HG02943 (cell line): Measurements from ENCODE around the gene IFNA14.
A peak's percentile ranks its signal among the peaks of the same experiment; 100 is the strongest.
"Not testable (repeated sequence)": the region's sequence is repeated elsewhere in the genome, so short reads cannot be mapped to it uniquely, and the experiment has no call there.

ENCODE experiments used
- ATAC-seq: cut with Tn5 transposase; IDR thresholded peaks from one replicate; pipeline ENCODE4 v1.9.1; 2021; ENCODE audit warnings: mild to moderate bottlenecking, low read depth, moderate library complexity; ENCODE audit not compliant: unreplicated experiment

Gene IFNA14

DNA sequence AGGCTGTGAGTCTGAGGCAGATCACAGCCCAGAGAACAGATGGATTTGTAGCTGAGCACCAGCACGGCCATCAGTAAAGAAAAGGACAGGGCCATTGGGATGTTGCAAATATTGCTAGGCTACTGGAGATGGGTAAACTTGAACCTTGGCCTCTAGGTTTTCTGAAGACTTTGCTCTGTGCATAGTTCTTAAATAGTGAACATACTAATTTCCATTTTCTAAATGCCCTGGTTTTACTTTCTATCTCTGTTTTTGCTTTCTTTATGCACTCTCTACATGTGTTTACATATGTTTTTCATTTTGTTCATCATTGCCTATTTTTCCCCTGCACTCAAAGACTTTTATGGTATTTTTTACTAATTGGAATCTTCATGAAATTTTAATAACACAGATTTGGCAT, 22.6 kb downstream of the IFNA14 start, which contains the start of gene IFNA16:
Gene IFNA16, minus strand, starts transcription at position 101 of the 400 bp plus-strand sequence. Its CDS starts 6 bp downstream, at position 95.
- not testable (repeated sequence) for ATAC-seq

- peak; percentile 75 for ATAC-seq
These were observed 26.1 kb downstream of the IFNA14 start for GRCh38 chr9:21213411-21214326.

DNA sequence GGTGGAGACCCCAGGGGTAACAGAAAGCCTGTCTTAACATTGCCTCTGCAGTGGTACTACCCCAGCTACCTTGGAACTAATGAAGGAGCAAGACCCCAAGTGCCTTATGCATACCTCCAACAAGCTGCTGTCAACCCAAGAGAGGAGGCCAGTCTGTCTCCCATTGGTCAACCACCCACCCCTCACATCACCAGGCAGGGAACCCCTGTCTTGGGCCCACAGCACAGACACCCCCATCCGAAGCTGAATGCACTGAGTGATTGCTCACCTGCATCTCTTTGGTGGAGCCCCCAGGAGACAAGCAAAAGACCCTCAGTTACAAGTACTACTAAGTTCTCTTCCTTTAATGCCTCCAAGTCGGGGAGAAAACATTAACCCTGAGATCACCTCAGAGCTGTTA, 27.6 kb downstream of the IFNA14 start:
- not testable (repeated sequence) for ATAC-seq

- not testable (repeated sequence) for ATAC-seq
These were observed 29.0 kb downstream of the IFNA14 start for GRCh38 chr9:21210782-21211181.

DNA sequence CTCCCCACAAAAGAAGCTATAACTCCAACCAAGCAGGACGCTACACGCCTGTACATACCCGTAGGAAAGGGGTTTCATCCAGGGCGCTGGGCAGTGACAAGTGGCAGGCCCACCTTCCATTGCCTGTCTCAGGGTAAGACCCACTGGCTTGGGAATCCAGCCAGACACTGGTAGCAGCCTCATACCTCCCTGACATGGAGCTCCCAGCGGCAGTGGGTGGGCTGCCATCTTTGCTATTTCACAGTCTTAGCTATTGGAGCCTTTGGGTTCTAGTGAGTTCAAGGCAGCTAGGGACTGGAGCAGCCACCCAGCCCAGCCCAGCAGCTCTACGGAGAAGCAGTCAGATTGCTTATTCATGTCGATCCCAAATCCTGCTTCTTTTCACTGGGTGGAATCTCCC, 29.5 kb downstream of the IFNA14 start:
- ATAC-seq, result no peak

- ATAC-seq, result not testable (repeated sequence)
These were observed 32.8 kb downstream of the IFNA14 start, which contains the start of gene IFNA10 for GRCh38 chr9:21207043-21207442. IFNA10 (minus strand) TSS chr9:21207143; CDS start chr9:21207097, 46 bp downstream.

- no peak for ATAC-seq
These were observed 34.6 kb downstream of the IFNA14 start for GRCh38 chr9:21205204-21205603.

GRCh38 chr9:21202105-21202504, 37.7 kb downstream of the IFNA14 start, which contains the start of gene IFNA7:
IFNA7 (minus strand) TSS chr9:21202205; CDS start chr9:21202165, 40 bp downstream.
- not testable (repeated sequence) for ATAC-seq

DNA sequence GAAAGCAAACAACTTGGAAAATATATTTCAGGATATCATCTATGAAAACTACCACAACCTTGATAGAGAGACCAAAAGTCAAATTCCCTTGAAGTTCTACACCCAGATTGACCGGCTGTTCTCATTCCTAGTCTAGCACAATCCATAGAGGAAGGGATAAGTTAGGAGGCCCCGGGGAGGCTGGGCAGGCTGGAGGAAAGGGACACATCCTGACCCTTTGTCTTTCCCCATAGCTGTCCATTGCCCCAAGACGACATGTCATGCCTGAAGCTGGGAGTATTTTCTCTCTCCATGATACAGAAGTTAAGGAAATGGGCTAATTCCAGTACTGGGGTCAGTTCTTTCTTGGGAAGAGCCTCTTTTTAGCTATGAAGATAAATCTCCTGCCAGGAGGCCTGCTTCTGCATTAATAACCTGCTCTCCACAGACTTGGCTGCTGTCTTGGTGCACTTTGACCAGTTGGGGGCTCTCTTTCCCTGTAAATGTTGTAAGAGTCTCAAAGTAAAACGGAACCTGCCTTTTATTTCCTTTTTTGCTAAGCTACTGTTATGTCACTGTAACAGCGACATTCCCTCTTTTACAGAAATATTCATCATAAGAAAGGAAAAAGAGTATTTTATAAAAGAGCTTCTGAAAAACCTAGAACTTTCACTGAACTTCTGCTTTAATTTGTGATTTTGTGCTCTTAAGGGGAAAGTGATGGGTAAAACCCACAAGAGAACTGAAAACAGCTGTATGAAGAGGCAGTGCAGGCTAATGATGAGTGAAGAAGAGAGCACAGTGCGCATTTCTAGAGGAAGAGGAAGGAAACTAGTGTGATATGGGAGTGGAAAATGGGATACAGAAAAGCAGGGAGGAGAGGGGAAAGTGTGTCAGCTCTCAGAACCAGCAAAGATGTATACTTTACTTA, 44.7 kb downstream of the IFNA14 start:
- ATAC-seq, result peak; percentile 95
